HG02610 (cell line): ENCODE data around the gene PQBP1.

ENCODE experiments used
- ATAC-seq: cut with Tn5 transposase; IDR thresholded peaks from one replicate; pipeline ENCODE4 v1.9.1; 2021; ENCODE audit warnings: mild to moderate bottlenecking, moderate library complexity; ENCODE audit not compliant: unreplicated experiment

The PQBP1 gene

GRCh38 chrX:48919947-48920717 lies 22.4 kb downstream of the PQBP1 start:
- no peak for ATAC-seq

- ATAC-seq, result no peak
Measured at GRCh38 chrX:48920718-48921104, 23.0 kb downstream of the PQBP1 start.

- ATAC-seq, result no peak
Measured at GRCh38 chrX:48923771-48924170, 26.0 kb downstream of the PQBP1 start.

GRCh38 chrX:48924270-48924669 lies 26.5 kb downstream of the PQBP1 start:
- no peak for ATAC-seq

- no peak for ATAC-seq
Measured at GRCh38 chrX:48927123-48927522, 29.4 kb downstream of the PQBP1 start.

GRCh38 chrX:48927736-48928382 lies 30.1 kb downstream of the PQBP1 start:
- no peak for ATAC-seq

GRCh38 chrX:48933757-48934156 lies 36.0 kb downstream of the PQBP1 start:
- ATAC-seq, result peak; percentile 34

- no peak for ATAC-seq
Measured at GRCh38 chrX:48934581-48935300, 37.0 kb downstream of the PQBP1 start.

GRCh38 chrX:48935301-48935670 lies 37.6 kb downstream of the PQBP1 start:
- no peak for ATAC-seq

GRCh38 chrX:48936429-48937053 lies 38.8 kb downstream of the PQBP1 start:
- ATAC-seq, result peak; percentile 11

GRCh38 chrX:48937054-48937907 lies 39.6 kb downstream of the PQBP1 start:
- ATAC-seq, result peak; percentile 52

GRCh38 chrX:48938721-48939425 lies 41.1 kb downstream of the PQBP1 start:
- ATAC-seq, result peak; percentile 43

- peak; percentile 31 for ATAC-seq
Measured at GRCh38 chrX:48939524-48940228, 41.9 kb downstream of the PQBP1 start.

GRCh38 chrX:48940404-48940955 lies 42.8 kb downstream of the PQBP1 start:
- no peak for ATAC-seq

GRCh38 chrX:48942895-48943294 lies 45.2 kb downstream of the PQBP1 start:
- no peak for ATAC-seq

GRCh38 chrX:48945517-48946348 lies 48.0 kb downstream of the PQBP1 start:
- ATAC-seq, result no peak

GRCh38 chrX:48948589-48948988 lies 50.9 kb downstream of the PQBP1 start:
- no peak for ATAC-seq
